GM19351 (cell line): ENCODE results near the gene SLC30A3.

Source experiments
- ATAC-seq: cut with Tn5 transposase; IDR thresholded peaks from one replicate; pipeline ENCODE4 v1.9.1; 2021; ENCODE audit warnings: mild to moderate bottlenecking, moderate library complexity; ENCODE audit not compliant: unreplicated experiment

SLC30A3 gene

DNA sequence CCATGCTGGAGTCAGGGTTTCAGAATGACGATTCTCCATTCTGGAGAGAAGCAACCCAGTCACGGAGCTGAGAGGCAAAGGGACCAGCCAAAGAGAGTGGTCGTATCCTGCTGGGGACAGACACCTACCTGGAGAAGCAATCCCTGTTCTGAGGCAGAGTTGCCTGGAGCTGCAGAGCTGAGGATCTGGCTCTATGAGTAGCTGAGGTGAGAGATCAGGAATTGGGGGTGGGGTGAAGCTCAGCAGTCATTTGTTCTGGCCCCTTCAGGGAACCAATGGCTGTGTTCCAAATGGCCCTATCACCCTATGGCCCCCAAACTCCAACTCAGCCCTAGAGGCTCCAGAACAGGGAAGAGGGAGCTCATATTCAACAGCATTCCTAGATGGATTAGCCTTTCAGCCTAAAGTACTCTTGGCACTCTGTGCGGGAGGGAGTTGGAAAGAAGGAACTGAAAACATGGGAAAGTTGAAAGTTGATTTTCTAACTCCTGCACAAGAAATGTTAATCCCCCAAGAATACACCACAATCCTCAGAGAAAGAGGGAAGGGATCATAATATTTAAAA lies 54.3 kb downstream of the SLC30A3 start:
- ATAC-seq: no peak

DNA sequence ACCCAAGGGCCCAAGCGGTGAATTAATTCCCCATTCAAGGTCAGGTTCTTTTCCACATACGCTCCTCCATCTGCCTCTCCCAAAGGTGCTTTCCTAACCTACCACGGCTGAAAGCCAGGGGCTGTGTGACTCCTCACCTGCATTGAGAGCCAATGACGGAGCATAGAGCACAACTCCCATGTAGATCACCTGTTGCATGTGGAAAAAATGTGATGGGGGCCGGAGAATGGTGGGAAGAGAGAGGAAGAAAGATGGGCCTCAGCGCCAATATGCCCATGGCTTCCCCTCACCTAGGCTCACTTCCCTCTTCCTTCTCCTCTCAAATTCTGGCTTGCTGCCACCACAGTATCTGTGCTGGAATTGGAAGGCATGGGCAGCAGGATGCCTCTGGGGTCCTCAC lies 56.5 kb downstream of the SLC30A3 start:
- no peak for ATAC-seq

DNA sequence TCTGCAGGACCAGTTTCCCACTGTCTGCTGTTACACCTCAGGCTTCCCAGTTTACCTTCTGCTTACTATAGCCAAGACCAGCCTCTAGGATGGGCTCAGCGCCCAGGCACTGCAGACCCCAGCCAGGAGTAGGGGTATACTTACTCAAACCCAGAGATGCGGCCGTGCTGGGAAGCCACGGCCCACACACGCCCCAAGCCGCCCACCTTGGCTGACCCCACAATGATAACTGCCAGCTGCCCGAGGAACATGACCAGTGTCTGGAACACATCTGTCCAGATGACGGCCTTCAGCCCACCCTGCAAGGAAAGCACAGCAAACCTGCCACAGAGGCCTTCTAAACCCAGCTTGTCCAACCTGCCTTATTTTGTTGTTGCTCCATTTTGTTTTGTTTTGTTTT lies 57.6 kb downstream of the SLC30A3 start:
- no peak for ATAC-seq

DNA sequence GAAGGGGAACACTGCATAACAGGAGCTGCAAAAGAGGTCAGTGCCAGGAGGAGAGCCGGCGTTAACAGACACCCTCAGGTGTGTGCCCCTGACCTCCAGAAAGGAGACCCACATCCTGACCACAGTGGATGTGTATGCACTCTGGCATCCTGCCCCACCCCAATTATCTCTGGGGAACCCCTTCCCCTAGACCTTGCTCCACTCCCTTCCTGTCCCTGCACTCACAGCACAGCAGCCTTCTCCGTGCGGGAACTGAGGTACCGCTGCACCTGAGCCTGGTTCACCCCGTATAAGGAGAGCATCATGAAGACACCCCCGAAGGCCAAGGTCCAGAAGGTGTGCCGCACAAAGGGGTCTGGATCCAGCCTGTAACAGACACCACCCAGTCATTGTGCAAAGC lies 58.3 kb downstream of the SLC30A3 start:
- no peak for ATAC-seq

DNA sequence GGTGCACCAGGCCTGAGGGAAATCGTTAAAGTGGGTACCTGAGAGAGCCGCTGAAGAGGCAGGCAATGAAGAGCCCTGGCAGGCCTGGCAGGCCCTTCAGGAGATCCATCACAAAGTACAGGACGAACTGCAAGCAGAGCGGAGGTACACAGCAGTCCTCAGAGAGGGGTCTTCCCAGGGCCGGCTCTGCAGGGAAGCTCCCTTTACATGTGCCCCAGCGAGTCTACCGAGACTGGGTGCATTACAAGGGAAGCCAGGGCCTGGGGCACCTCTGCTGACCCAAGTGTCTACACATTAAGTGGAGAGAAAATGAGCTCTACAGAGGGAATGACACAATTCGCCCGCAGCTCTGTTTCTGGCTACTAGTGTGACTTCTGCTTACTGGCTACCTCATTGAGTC lies 59.1 kb downstream of the SLC30A3 start:
- ATAC-seq: no peak
